NB4 (cell line): ENCODE results near the gene GNAO1.
A peak's percentile ranks its signal among the peaks of the same experiment; 100 is the strongest.

Experiments
- DNase-seq: peaks from one replicate; pipeline ENCODE4 v3.0.0; 2010; ENCODE audit warnings: low read depth
- H3K4me3 ChIP-seq: one replicate; pipeline ENCODE4 v1.5.1; 2011; ENCODE audit warnings: mild to moderate bottlenecking, low read depth, low read length, moderate library complexity
- MYC ChIP-seq: IDR thresholded peaks from 2 replicates; pipeline ENCODE4 v1.6.1; 2011; ENCODE audit warnings: low read depth, low read length
- POLR2A ChIP-seq: IDR thresholded peaks from 2 replicates; pipeline ENCODE4 v1.6.1; 2011; ENCODE audit warnings: mild to moderate bottlenecking; ENCODE audit not compliant: insufficient read length; ENCODE audit errors: extremely low read depth
- TF ChIP-seq, protein P1 (sequence below): IDR thresholded peaks from one replicate; pipeline ENCODE4 v1.5.1; 2012; ENCODE audit warnings: low read depth, low read length
- TF ChIP-seq, protein P2 (sequence below): IDR thresholded peaks from 2 replicates; pipeline ENCODE4 v1.6.1; 2011; ENCODE audit warnings: low read depth, low read length

Gene GNAO1

DNA sequence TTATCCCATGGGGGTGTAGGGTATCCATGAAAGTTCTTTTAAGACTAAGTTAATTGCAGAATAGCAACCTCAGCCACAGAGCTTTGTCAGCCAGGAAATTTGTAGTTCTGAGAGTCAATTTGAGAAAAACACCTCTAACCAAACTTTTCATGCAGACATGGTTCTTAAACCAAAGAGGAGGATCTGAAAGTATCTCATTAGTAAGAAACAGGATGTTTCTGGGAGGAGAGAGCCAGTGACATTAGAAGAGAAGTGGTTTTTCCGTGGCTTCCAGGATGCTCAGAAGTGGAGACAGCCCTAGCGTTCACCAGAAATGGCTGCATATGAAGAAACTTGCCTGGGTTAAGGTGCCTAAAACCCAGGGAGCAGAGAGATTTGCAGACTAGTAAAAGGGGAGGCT lies 7.9 kb downstream of the GNAO1 start:
- no peak for DNase-seq
- TF ChIP-seq POLR2A (no peak), MYC (no peak)
- TF ChIP-seq, protein P1, sequence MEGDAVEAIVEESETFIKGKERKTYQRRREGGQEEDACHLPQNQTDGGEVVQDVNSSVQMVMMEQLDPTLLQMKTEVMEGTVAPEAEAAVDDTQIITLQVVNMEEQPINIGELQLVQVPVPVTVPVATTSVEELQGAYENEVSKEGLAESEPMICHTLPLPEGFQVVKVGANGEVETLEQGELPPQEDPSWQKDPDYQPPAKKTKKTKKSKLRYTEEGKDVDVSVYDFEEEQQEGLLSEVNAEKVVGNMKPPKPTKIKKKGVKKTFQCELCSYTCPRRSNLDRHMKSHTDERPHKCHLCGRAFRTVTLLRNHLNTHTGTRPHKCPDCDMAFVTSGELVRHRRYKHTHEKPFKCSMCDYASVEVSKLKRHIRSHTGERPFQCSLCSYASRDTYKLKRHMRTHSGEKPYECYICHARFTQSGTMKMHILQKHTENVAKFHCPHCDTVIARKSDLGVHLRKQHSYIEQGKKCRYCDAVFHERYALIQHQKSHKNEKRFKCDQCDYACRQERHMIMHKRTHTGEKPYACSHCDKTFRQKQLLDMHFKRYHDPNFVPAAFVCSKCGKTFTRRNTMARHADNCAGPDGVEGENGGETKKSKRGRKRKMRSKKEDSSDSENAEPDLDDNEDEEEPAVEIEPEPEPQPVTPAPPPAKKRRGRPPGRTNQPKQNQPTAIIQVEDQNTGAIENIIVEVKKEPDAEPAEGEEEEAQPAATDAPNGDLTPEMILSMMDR = no peak
- TF ChIP-seq, protein P2, sequence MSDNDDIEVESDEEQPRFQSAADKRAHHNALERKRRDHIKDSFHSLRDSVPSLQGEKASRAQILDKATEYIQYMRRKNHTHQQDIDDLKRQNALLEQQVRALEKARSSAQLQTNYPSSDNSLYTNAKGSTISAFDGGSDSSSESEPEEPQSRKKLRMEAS = no peak
- no peak overlapping the region for H3K4me3 ChIP-seq

DNA sequence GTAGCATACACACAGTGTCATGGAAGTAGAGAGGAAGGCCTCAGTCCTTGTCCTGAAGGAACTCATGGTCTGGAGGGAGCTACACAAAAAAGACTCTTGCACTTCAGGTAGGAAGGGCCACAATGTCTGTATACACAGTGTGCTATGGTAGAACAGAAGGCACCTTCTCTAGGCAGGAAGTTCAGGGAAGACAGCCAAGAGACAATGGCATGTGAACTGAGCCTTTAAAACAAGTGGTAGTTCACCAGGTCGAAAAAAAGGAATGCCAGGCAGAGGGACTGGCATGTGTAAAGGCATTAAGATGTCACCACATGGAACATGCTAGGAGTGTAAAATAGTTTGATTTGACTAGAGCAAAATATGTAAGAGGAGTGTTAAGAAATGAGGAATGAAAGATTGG lies 9.7 kb downstream of the GNAO1 start:
- no peak for DNase-seq
- TF ChIP-seq POLR2A = no peak
- TF ChIP-seq, protein P1 = no peak
- TF ChIP-seq MYC = no peak
- TF ChIP-seq, protein P2 = no peak

DNA sequence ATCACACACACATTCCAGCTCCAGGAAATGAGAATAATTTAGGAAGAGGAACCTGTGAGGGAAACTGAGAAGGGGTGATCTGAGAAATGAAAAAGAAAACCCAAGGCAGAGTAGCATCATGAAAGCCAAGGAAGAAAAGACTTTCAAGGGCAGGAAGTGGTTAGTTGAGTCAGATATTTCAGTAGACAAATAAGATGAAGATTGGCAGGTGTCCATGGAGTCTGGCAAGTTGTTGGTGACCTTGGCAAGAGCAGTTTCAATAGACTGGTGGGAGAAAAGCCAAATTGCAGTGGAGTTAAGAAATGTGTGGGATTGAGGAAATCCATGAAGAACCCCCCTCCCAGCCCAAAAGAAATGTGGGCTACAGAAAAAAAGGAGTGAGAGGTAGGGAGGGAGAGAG lies 10.7 kb downstream of the GNAO1 start:
- DNase-seq = peak; percentile 32
- no peak overlapping the region for H3K4me3 ChIP-seq
- no peak for TF ChIP-seq MYC
- no peak for TF ChIP-seq POLR2A
- TF ChIP-seq, protein P2 = no peak

More for the DNA sequence above, 9.7 kb downstream of the GNAO1 start:
- H3K4me3 ChIP-seq = no peak overlapping the region

DNA sequence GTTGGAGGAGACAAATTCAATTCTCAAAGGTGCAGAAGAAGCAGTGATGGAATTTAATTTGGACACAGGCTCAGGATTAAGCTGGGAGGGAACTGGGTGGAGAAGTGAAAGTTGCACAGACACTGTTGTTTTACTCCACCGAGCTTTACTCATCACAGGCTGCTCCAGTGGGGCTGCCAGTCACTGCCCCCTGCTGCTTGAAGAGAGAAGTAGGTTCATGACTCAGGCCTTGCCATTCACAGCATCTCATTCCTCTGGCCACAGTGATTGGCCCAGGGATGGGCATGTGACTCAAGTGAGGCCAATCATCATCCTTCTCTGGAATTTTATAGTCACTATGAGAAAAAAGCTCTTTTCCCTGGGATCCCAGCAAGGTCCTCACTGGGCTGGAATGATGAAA lies 11.8 kb downstream of the GNAO1 start:
- no peak overlapping the region for H3K4me3 ChIP-seq
- TF ChIP-seq MYC = no peak
- TF ChIP-seq, protein P1 = peak; percentile 58
- TF ChIP-seq, protein P2 = no peak
- TF ChIP-seq POLR2A = no peak
- peak; percentile 75 for DNase-seq

DNA sequence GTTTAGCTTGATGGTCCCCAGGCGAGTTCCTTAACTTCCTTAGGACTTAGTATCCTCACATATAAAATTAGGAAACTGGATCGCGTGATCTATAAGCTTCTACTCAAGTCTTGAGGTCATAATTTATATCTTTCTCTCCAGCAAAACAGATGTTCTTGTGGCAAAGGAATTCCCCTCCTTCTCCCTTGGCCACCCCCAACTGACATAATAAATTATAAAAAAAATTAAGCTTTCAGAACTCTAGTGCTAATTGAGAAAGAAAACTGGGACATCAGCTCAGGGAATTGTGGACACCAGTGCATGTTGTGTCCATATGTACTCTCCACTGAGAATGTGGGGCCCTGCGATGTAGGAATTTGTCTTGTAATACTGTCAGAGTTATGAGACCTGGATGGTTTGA lies 13.5 kb downstream of the GNAO1 start:
- no peak for DNase-seq
- no peak overlapping the region for H3K4me3 ChIP-seq
- TF ChIP-seq MYC (no peak), POLR2A (no peak)
- TF ChIP-seq, protein P1 = no peak
- TF ChIP-seq, protein P2 = no peak

DNA sequence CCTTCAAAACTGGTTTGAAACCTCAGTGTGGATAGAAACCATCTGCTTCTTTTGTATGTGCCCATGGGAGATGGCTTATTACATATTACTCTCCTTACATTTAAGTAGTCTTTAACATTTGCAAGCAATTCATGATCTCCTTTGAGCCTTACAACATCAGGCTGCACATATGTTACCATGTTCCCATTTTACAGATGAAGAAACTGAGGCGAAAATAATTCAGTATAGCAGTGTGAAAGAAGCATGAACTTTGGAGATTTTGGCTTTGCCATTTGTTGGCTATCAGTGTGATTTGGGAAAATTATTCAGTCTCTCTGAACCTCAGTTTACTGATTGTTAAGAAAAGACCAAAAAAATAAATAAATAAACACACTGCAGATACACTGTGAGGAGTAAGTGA lies 15.7 kb downstream of the GNAO1 start:
- TF ChIP-seq, protein P2 = no peak
- no peak for TF ChIP-seq MYC
- no peak overlapping the region for H3K4me3 ChIP-seq
- DNase-seq = no peak
